ENCODE data around the gene MMS22L.

MMS22L gene

DNA sequence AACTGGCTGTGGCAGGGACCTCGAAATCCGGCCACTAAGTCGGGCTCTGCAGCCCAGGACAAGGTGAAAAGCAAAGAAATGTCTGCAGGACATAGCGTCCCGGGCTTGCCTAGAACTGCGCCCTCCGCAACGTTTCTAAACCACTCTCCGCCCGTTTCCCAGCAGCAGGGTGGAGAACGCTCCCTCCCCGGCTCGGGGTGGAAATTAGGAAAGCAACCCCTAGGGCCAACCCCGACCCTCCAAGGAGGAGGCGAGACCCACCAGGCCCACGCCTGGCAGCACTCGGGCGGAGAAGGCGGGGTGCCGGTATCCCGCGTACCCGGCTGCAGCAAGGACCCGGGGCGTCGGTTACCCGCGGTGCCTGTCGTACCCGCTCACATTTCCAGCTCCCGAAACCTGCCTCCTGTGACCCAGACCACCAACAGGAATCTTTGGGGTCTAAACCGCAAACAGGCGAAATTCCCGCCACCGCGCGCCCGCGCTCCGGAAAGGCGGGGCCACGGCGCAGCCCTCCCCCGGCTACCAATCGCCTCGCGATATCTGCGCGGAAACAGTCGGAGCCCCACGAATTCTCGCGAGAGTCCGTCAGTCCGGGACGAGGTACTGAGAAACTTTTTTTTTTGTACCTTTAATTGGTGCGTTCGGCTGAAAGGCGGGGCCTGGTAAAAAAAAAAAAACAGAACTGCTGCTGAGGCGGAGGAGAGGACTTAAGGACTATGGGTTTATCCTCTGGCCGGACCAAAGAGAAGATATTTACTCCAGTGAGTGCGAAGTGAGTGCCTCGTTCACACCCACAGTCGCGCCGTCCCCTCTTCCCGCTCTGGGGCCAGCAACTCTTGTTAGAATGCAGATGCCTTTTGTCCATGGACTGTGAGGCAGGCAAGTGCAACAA lies at the start of gene MMS22L:
Gene MMS22L (minus strand): TSS at position 491 of the 892 bp plus-strand sequence. CDS start 739 bp downstream, outside the sequence.
- peak; percentile 90 to 92 for DNase-seq

- no peak for DNase-seq
These were observed 39.8 kb upstream of the MMS22L start for GRCh38 chr6:97322811-97323210.

- no peak for DNase-seq
These were observed 39.2 kb upstream of the MMS22L start for GRCh38 chr6:97322226-97322625.

GRCh38 chr6:97316978-97317377 lies 34.0 kb upstream of the MMS22L start:
- DNase-seq: no peak

GRCh38 chr6:97312241-97312640 lies 29.2 kb upstream of the MMS22L start:
- DNase-seq: no peak

DNA sequence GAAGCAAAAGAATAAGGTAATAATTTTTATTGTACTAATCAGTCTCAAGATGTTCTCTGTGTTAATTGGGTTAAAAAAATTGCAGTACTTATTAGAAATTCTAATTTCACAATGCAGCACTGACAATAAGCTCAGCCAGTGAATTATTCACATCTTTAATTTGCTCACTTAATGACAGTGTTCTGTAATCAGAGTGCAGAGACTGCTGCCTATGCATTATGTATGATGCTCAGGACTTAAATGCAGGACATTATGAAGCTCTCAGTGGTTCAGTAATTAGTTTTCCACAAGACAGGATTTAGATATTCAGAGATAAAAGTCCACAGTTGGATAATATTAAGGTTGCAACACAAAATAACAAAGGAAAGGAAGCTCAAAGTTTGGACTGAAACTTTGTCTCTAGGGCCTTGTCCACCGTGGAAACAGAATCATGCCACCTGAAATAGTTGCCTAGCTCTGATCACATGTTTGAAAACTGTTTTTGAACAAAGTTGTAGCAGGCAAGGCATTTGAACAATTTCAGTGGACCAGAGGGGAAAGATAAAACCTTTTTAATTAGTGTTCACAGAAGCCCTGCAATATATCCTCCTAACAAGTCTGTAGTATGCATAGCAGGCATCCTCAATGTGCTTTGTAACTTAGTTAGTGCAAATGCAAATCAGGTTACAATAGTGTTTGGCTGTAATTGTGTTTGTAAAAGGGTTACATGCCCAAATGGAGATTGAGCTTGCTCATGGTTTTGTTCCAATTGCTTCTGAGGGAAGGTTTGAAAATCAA lies 23.7 kb upstream of the MMS22L start:
- no peak for DNase-seq

GRCh38 chr6:97305414-97306066 lies 22.5 kb upstream of the MMS22L start:
- DNase-seq: no peak

- DNase-seq: no peak
These were observed 21.7 kb upstream of the MMS22L start for GRCh38 chr6:97304701-97305100.

DNA sequence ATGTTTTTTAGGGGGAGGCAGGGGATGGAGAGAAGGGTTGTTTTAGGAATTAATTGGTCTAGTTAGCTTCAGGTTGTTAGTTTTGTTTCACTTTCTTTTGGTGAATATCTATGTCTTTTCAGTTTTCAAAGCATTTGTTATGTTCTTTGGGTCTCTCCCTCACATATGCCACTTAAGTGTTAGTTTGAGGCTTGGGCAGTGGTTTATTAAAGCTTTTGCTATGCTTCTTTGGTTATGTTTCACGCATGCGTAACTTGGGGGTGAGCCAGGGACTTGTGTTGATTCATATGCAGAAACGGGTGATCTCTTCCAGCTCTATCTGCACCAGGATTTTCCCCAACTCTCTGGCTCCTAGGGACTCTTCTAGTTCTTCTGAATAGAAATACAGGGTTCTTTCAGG lies 11.4 kb upstream of the MMS22L start:
- DNase-seq: no peak

- DNase-seq: no peak
These were observed 10.2 kb upstream of the MMS22L start for GRCh38 chr6:97293198-97293696.

DNA sequence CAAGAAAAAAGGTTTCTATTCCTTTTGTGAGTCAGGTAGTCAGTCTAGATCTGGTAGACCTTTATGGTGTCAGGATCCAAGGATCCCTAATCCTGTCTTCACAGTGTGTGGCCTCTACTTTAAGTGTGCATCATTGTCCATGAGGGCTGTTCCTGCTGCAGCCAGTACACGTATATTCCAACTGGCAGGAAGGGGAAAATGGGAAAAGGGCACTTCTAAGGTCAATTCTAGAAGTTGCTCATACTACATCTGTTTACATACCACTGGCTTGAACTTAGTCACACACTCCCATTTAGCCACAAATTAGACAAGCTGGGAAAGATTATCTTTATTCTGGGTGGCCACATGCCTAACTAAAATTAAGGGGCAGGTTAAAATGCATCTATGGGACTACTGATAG lies 9.7 kb upstream of the MMS22L start:
- no peak for DNase-seq

GRCh38 chr6:97291896-97292295 lies 8.9 kb upstream of the MMS22L start:
- DNase-seq: no peak

DNA sequence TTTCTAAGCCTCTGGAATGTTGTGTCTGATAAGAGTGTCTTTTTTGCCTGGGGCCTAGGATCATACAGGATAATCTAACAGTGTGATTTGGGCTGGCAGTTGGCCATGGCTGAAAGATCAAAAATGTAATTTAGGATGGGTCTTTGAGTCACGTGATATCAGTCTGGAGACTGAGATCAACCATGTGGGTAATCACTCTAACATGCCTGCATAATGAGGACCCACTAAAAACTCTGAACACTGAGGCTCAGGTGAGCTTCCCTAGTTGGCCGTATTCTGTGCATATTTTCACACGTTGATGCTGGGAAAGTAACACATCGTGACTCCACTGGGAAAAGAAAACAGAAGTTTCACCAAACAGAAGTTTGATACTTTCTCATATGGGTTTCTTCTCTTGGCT lies 6.3 kb upstream of the MMS22L start:
- no peak for DNase-seq

DNA sequence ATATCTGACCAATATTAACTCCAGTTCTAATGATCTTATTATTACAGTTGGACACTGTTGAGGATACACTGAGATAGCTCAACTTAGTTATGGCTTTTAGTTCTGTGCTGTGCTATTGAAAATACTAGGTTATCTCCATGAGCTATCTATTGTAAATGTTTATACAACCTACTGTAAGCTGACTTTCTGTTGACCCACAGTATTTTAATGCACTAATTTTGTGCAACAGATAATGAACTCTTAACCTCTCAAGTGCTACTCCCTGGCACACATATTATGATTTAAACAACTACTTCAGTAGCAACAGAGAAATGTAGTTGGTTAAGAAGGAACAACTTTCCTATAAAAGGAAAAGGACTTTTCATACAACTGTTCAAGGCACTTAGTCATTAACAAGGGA lies 5.2 kb upstream of the MMS22L start:
- no peak for DNase-seq

- DNase-seq: peak in 1 of 2 donors; percentile 3
These were observed 734 bp downstream of the MMS22L start for GRCh38 chr6:97282238-97282725.

- DNase-seq: no peak
These were observed 2.2 kb downstream of the MMS22L start for GRCh38 chr6:97280766-97281165.

DNA sequence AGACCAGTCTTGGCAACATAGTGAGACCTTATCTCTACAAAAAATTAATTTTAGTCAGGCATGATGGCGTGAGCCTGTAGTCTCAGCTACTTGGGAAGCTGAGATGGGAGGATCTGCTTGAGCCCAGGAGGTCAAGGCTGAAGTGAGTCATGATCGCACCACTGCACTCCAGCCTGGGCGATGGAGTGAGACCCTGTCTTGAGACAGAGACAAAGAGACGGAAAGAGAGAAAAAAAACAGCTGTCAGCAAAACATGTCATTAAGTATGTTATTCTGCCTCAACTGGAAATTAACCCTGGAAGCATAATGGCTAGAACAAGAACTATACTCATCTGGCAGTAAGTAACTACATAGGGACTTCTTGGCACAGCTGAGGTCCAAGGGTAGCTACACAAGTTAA lies 7.2 kb downstream of the MMS22L start:
- no peak for DNase-seq

GRCh38 chr6:97269821-97270220 lies 13.2 kb downstream of the MMS22L start:
- no peak for DNase-seq

DNA sequence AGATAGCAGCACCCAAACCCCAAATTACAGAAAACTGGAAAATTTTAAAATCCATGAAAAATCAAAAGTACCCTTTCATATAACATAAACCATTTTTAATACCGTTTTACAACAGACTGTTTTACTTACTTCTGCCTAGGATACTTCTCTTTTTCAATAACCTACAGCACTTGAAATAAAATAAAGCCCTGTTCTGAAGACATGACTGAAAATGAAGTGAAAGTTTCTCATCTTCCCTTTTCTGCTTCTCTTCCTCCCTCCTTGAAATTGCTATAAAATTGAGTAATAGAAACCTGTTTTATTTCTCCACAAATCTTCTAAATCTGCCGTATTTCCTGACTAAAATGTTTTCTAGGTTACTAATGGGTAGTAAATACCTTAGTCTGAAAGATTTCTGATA lies 20.3 kb downstream of the MMS22L start:
- DNase-seq: no peak

- no peak for DNase-seq
These were observed 36.2 kb downstream of the MMS22L start for GRCh38 chr6:97246842-97247241.

GRCh38 chr6:97240222-97240621 lies 42.8 kb downstream of the MMS22L start:
- DNase-seq: no peak

- DNase-seq: no peak
These were observed 51.1 kb downstream of the MMS22L start for GRCh38 chr6:97231911-97232310.

GRCh38 chr6:97222903-97223302 lies 60.1 kb downstream of the MMS22L start:
- no peak for DNase-seq
